Fibroblast of the aortic adventitia (primary cell): ENCODE measurements around the gene ABLIM2. TPM values are rescaled to one million over a fixed set of nuclear protein-coding genes. Genes with fewer than 3 reads are reported as not detected.

ENCODE experiments used
- DNase-seq: peaks from one replicate; pipeline ENCODE4 v3.0.0-alpha.2; 2010; ENCODE audit warnings: low read depth
- H3K4me3 ChIP-seq: 2 replicates; pipeline ENCODE4 v1.5.1; 2011; ENCODE audit warnings: low read depth, mild to moderate bottlenecking, control low read depth, low read length, moderate library complexity
- total RNA-seq: library from RNA; depleted of rRNA; stranded (reverse); fragments of >200 nt; gene quantifications from 2 replicates; pipeline ENCODE4 v1.2.3, GENCODE V29; 2012; ENCODE audit warnings: low replicate concordance
- TF ChIP-seq, protein P1 (sequence below): IDR thresholded peaks from 2 replicates; pipeline ENCODE4 v1.5.1; 2011; ENCODE audit warnings: mild to moderate bottlenecking, low read length, control low read depth, inconsistent platforms; ENCODE audit not compliant: insufficient read depth

Gene ABLIM2
- total RNA-seq, 1 donor = under 0.01 TPM

DNA sequence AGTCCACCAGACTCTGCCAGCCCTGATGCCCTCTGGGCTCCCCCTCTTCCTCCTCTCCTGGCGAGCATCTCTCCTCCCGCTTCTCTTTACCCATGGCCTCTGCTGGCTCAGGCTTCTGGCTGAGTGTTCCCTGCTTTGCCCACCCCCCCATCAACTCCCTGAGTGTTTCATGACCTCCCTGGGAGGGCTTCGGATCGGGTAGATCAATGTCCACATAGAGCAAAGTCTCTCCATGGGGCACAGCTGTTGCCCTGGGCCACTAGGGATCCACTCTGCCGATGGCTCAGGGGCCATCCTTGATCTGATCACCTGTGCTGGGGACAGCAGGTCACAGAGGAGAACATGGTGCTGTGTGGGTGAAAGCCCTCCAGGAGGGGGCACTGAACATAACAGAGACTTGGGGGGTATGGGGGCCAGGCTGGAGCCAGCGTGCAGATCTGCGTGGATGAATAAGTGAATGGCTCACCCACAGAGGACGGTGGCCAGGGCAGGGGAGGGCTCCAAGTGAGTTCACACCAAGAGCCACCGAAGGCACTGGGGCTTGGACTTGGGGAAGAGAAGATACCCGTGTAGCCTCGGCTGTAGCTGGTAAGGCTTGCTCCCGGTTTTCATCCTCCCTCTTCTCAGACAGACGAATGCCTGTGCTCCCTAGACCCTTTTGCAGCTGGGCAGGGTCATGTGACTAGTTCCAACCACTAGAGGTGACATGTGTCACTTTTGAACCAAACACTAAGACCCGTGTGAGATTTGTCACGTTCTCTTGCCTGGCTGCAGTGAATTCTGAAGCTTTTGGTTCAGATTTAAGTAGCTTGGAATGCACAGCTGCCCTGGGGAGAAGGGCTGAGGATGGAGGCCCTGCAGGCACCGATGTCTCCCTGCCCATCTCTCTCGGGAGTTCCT is 195.8 kb downstream of the ABLIM2 start:
- TF ChIP-seq, protein P1, sequence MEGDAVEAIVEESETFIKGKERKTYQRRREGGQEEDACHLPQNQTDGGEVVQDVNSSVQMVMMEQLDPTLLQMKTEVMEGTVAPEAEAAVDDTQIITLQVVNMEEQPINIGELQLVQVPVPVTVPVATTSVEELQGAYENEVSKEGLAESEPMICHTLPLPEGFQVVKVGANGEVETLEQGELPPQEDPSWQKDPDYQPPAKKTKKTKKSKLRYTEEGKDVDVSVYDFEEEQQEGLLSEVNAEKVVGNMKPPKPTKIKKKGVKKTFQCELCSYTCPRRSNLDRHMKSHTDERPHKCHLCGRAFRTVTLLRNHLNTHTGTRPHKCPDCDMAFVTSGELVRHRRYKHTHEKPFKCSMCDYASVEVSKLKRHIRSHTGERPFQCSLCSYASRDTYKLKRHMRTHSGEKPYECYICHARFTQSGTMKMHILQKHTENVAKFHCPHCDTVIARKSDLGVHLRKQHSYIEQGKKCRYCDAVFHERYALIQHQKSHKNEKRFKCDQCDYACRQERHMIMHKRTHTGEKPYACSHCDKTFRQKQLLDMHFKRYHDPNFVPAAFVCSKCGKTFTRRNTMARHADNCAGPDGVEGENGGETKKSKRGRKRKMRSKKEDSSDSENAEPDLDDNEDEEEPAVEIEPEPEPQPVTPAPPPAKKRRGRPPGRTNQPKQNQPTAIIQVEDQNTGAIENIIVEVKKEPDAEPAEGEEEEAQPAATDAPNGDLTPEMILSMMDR = no peak
- no peak overlapping the region for H3K4me3 ChIP-seq
- DNase-seq = no peak

DNA sequence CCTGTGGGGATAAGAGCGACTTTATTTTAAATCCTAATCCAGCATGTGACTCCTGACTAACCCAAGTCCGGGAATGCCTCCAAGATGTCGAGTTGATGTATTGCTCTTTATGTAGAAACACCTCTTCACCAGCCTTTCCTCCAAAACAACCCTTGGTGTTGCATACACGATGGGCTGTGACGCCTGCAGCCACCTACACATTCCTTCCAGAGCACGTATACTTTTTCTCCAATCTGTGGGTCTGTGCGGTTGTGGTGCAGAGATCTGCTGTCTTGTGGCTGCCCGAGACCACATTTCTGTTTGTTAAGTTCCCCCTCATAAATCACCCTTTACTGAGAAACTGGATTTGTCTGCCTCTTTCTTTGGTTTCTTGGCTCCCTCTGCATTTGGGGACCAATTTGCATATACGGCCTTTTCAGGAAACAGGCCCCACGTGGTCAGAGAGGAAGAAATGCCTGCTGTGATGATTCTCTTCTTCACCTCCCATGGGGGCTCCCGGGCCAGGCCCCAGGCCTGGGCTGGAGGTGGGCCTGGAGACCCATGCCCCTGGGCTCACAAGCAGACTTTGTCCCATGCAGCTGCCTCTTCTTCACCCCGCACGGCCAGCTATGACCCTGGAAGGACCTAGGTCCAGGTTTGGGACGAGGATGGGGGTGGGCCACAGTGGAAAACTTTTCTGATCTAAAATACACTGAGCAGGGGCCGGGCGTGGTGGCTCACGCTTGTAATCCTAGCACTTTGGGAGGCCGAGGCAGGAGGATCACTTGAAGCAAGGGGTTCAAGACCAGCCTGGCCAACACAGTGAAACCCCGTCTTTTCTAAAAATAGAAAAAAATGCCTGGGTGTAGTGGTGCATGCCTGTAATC is 197.6 kb downstream of the ABLIM2 start:
- no peak overlapping the region for H3K4me3 ChIP-seq
- peak; percentile 100 for DNase-seq
- TF ChIP-seq, protein P1 = no peak

DNA sequence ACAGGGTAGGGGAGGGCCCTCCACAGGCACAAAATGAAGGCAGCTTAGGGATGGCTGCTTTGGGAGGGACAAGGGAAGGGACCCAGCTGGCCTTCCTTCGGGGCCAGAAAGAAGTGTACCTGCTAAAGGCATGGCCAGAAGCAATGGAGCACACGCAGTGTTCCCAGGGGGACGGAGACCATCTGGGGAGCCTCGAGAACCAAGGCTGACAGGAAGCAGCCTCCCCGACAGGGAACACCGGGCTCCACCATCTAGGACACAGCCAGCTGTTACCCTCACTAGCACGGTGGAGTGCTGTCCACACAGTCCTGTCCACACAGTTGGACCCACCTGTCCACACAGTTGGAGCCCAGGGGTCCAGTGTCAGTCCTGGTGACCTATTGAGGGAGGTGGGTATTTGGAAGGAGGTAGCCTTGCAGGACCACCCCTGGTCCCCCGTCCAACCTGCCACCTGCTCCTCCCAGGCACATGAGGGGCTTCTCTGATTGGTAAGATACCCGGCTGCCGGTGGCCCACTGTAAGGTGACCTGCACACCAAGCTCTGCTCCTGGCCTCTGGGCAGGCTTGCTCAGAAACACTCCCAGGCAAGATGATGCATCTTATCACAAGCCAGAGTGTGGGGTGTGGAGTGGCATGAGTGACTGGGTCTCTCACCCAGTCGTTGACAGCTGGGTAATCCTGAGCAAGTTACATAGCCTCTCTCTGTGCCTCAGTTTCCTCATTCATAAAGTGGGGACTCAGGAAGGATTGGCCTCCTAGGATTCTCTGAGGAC is 198.4 kb downstream of the ABLIM2 start:
- TF ChIP-seq, protein P1 = no peak
- no peak for DNase-seq
- no peak overlapping the region for H3K4me3 ChIP-seq

DNA sequence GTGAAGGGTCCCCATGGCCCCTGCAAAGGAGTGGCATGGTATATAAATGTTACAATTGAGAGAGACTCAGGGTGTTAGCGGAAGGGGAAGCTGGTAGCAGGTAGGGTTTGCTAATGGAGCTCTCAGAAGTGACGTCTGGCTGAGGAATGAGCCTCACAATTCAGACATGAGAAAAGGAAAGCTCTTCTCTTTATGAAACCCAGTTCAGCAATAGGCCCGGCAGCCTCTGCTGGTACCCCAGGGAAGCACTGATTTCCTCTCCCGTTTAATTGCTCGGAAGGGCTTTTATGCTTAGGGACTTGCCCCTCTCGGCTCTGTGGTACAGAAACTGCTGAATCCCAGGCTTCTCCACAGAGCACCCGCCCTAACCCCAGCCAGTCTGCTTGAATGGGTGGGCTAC is 199.5 kb downstream of the ABLIM2 start:
- DNase-seq = peak; percentile 20
- TF ChIP-seq, protein P1 = peak; percentile 36
- H3K4me3 ChIP-seq = no peak overlapping the region

DNA sequence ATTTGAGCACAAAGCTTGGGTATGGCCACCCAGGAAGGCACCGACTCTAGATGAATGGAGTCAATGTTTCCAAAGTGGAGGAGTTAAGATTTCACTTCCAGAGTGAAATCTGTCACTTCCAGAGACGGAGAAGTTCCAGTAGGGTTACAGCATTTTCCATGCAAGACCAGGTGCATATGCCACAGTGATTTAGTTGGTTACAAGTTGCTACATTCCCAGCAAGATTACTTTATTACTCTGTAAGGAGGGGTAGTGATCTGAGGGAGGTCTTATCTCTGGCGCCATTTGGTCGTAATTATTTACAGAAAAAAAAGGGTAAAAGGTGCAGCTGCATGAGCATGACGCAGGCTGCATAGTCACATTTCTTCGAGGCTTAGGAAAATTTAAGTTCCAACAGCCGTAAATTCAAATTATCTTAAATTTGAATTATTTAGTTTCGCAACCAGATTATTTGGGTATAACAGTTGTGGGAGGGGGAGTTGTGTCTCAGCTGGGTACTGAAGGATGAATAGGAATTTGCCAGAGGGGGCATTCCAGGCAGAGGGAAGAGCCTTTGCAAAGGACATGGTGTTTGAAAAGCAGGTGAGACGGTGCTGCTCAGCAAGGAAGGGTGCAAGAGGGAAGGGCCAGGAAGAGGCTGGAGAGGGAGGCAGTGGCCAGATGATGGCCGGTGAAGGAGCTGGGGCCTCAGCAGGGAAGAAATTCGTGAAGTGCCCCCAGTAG is 201.5 kb downstream of the ABLIM2 start:
- H3K4me3 ChIP-seq = no peak overlapping the region
- no peak for DNase-seq
- TF ChIP-seq, protein P1 = no peak
